Vagina (tissue), 2 donors: Measurements from ENCODE around the gene ZNF17. TPM values are rescaled to one million over a fixed set of nuclear protein-coding genes. Genes with fewer than 3 reads are reported as not detected.

ENCODE experiments used
- DNase-seq, 2 donors: peaks; one replicate each; pipeline ENCODE4 v3.0.0-alpha.2; 2017; ENCODE audit errors: extremely low spot score in 2 of 2
- H3K27ac ChIP-seq: fragments of 200-600 bp; sonication (generic); one replicate; pipeline ENCODE4 v1.5.1; 2019
- H3K27me3 ChIP-seq: fragments of 200-600 bp; sonication (generic); one replicate; pipeline ENCODE4 v1.5.1; 2019
- H3K36me3 ChIP-seq, 2 donors: fragments of 200-600 bp; sonication (generic); one replicate each; pipeline ENCODE4 v1.5.1; 2017 to 2019
- H3K4me1 ChIP-seq: fragments of 200-600 bp; sonication (generic); one replicate; pipeline ENCODE4 v1.5.1; 2019
- H3K4me3 ChIP-seq, 2 donors: fragments of 200-600 bp; sonication (generic); 1 replicate in 1 of 2; 2 replicates in 1 of 2; pipeline ENCODE4 v1.5.1; 2016 to 2019
- H3K9me3 ChIP-seq: fragments of 200-600 bp; sonication (generic); one replicate; pipeline ENCODE4 v1.5.1; 2019
- POLR2A ChIP-seq, 2 donors: fragments of 450-650 bp; IDR thresholded peaks; one replicate each; pipeline ENCODE4 v1.6.1; 2017; ENCODE audit warnings: antibody characterized with exemption in 2 of 2, mild to moderate bottlenecking in 2 of 2, moderate library complexity in 2 of 2
- POLR2AphosphoS5 ChIP-seq, 2 donors: sonication (generic); formaldehyde crosslinking; IDR thresholded peaks; one replicate each; pipeline ENCODE4 v1.9.0; 2017; ENCODE audit warnings: antibody characterized with exemption in 2 of 2, mild to moderate bottlenecking in 2 of 2, low read depth in 1 of 2; ENCODE audit not compliant: insufficient read depth in 1 of 2
- intact Hi-C: fragments of 100-400 bp; cut with DNase I; formaldehyde crosslinking; loops from one replicate; pipeline ENCODE4 v1.15.1; 2023
- total RNA-seq: library from RNA; depleted of rRNA; stranded (reverse); fragments of >200 nt; gene quantifications from one replicate; pipeline ENCODE4 v1.2.3, GENCODE V29; 2016
- TF ChIP-seq, protein P1 (sequence below), 3 experiments: fragments of 450-650 bp in 2 of 3; fragments of 200-600 bp in 1 of 3; sonication (generic) in 1 of 3; IDR thresholded peaks; one replicate each; pipeline ENCODE4 v1.5.1; 2017 to 2019; ENCODE audit warnings: antibody characterized with exemption in 3 of 3, mild to moderate bottlenecking in 2 of 3, moderate library complexity in 2 of 3

The ZNF17 gene
- total RNA-seq, 1 donor from 2014 or later, result 18.4 TPM

DNA sequence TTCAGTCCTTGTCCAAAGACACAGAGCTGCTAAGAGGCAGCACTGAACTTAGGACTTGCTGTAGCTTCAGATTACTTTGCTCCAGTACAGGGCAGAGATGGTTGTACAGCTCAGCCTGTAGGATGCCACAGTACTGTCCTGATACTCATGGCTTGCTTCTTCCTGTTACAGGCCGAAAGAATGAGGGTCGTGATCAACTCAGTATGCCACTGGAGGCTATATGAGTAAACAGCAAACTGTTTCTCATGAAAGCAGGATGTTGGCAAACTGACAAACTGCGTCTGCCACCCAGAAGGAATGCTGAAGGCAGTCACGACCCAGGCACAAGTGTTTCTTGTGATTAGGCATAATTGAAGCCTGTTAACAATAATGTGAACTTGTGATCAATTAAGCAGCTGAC lies 27.0 kb downstream of the ZNF17 start:
- no peak for DNase-seq
- H3K9me3 ChIP-seq, result peaks cover 21% of the 10 kb centered on the region
- peaks cover 20% of the 10 kb centered on the region for H3K4me1 ChIP-seq
- no peak overlapping the region for H3K4me3 ChIP-seq
- TF ChIP-seq POLR2A (IDR thresholded peaks at IDR 0.05) (no peak), POLR2AphosphoS5 (IDR thresholded peaks at IDR 0.05; ENCODE audit: insufficient read depth in 1 of 2, low read depth in 1 of 2) (no peak)
- TF ChIP-seq, protein P1, sequence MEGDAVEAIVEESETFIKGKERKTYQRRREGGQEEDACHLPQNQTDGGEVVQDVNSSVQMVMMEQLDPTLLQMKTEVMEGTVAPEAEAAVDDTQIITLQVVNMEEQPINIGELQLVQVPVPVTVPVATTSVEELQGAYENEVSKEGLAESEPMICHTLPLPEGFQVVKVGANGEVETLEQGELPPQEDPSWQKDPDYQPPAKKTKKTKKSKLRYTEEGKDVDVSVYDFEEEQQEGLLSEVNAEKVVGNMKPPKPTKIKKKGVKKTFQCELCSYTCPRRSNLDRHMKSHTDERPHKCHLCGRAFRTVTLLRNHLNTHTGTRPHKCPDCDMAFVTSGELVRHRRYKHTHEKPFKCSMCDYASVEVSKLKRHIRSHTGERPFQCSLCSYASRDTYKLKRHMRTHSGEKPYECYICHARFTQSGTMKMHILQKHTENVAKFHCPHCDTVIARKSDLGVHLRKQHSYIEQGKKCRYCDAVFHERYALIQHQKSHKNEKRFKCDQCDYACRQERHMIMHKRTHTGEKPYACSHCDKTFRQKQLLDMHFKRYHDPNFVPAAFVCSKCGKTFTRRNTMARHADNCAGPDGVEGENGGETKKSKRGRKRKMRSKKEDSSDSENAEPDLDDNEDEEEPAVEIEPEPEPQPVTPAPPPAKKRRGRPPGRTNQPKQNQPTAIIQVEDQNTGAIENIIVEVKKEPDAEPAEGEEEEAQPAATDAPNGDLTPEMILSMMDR (IDR thresholded peaks at IDR 0.05), result no peak
- H3K27ac ChIP-seq, result no peak overlapping the region
- peaks cover 0 to 42% of the 10 kb centered on the region in 2 donors for H3K36me3 ChIP-seq
- intact Hi-C loops, result no loop called here
- H3K27me3 ChIP-seq, result no peaks in the 10 kb centered on the region

GRCh38 chr19:57438925-57439324 lies 28.0 kb downstream of the ZNF17 start:
- Histone ChIP-seq H3K36me3 (peaks cover 0 to 52% of the 10 kb centered on the region in 2 donors), H3K4me1 (peaks cover 20% of the 10 kb centered on the region), H3K4me3 (no peak overlapping the region), H3K27ac (no peak overlapping the region), H3K9me3 (peaks cover 31% of the 10 kb centered on the region), H3K27me3 (no peaks in the 10 kb centered on the region)
- TF ChIP-seq, protein P1 (IDR thresholded peaks at IDR 0.05), result no peak
- TF ChIP-seq POLR2A (IDR thresholded peaks at IDR 0.05) (no peak), POLR2AphosphoS5 (IDR thresholded peaks at IDR 0.05; ENCODE audit: insufficient read depth in 1 of 2, low read depth in 1 of 2) (no peak)
- intact Hi-C loops, result no loop called here
- no peak for DNase-seq

GRCh38 chr19:57441979-57442752 lies 31.2 kb downstream of the ZNF17 start:
- Histone ChIP-seq H3K9me3 (peaks cover 51% of the 10 kb centered on the region), H3K27me3 (no peaks in the 10 kb centered on the region), H3K4me1 (no peaks in the 10 kb centered on the region)

DNA sequence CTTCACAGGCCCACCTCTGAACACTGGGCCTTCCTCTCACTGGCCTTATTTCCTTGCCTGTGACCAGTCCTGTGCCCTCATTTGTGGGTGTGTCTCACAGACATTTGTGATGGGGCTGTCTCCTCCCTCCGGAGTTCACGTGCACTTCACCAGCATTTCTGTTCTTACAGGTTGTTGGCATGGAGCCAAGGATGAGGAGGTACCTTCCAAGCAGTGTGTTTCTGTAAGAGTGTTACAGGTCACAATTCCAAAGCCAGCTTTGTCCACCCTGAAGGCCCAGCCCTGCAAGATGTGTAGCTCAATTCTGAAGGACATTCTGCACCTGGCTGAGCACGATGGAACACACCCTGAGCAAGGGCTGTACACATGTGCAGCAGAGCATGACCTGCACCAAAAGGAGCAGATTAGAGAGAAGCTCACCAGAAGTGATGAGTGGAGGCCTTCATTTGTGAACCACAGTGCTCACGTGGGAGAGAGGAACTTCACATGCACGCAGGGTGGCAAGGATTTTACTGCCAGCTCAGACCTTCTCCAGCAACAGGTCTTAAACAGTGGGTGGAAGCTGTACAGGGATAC lies 32.2 kb downstream of the ZNF17 start:
- intact Hi-C loops, result loop anchor here (5.0 kb wide), 1 partner anchor 819 kb away; no protein-coding TSS in a partner anchor
- no peak overlapping the region for H3K4me3 ChIP-seq
- TF ChIP-seq POLR2AphosphoS5 (IDR thresholded peaks at IDR 0.05; ENCODE audit: insufficient read depth in 1 of 2, low read depth in 1 of 2), result no peak
- no peak for TF ChIP-seq POLR2A (IDR thresholded peaks at IDR 0.05)
- TF ChIP-seq, protein P1 (IDR thresholded peaks at IDR 0.05), result no peak
- peaks cover 50% of the 10 kb centered on the region for H3K9me3 ChIP-seq
- no peaks in the 10 kb centered on the region for H3K4me1 ChIP-seq
- no peak for DNase-seq
- H3K36me3 ChIP-seq, result peaks cover 0 to 68% of the 10 kb centered on the region in 2 donors
- H3K27ac ChIP-seq, result no peak overlapping the region
- H3K27me3 ChIP-seq, result no peaks in the 10 kb centered on the region

More at GRCh38 chr19:57441979-57442752, 31.2 kb downstream of the ZNF17 start:
- intact Hi-C loops, result loop anchor here (5.0 kb wide), 1 partner anchor 820 kb away; no protein-coding TSS in a partner anchor
- Histone ChIP-seq H3K36me3 (peaks cover 0 to 75% of the 10 kb centered on the region in 2 donors), H3K27ac (no peak overlapping the region), H3K4me3 (no peak overlapping the region)
- DNase-seq, result no peak
- TF ChIP-seq, protein P1 (IDR thresholded peaks at IDR 0.05), result no peak
- TF ChIP-seq POLR2AphosphoS5 (IDR thresholded peaks at IDR 0.05; ENCODE audit: insufficient read depth in 1 of 2, low read depth in 1 of 2) (no peak), POLR2A (IDR thresholded peaks at IDR 0.05) (no peak)

- Histone ChIP-seq H3K36me3 (peaks cover 0 to 5% of the 10 kb centered on the region in 2 donors), H3K27me3 (no peaks in the 10 kb centered on the region), H3K27ac (no peak overlapping the region), H3K9me3 (peaks cover 31% of the 10 kb centered on the region), H3K4me1 (no peaks in the 10 kb centered on the region), H3K4me3 (no peak overlapping the region)
- intact Hi-C loops, result no loop called here
- TF ChIP-seq POLR2A (IDR thresholded peaks at IDR 0.05), result no peak
- no peak for TF ChIP-seq POLR2AphosphoS5 (IDR thresholded peaks at IDR 0.05; ENCODE audit: insufficient read depth in 1 of 2, low read depth in 1 of 2)
- TF ChIP-seq, protein P1 (IDR thresholded peaks at IDR 0.05), result no peak
- DNase-seq, result no peak
Observed at GRCh38 chr19:57452307-57452706, 41.3 kb downstream of the ZNF17 start.
